ENCODE measurements around the gene GRIN2A.

DNA sequence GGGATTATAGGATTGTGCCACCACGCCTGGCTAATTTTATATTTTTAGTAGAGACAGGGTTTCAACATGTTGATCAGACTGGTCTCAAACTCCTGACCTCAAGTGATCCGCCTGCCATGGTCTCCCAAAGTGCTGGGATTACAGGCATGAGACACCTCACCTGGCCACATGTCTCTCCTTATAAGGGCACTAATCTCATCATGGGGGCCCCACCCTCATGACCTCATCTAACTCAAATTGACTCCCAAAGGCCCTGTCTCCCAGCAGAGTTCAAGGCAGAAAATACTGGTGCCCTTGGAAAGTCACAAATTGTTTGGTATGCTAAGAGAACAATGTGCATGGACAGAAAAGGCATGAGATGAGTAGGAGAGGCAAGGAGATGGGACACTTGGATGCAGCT lies 49.3 kb upstream of the GRIN2A start:
- TF ChIP-seq POLR2A (IDR thresholded peaks at IDR 0.05) = no peak
- TF ChIP-seq, protein P1, sequence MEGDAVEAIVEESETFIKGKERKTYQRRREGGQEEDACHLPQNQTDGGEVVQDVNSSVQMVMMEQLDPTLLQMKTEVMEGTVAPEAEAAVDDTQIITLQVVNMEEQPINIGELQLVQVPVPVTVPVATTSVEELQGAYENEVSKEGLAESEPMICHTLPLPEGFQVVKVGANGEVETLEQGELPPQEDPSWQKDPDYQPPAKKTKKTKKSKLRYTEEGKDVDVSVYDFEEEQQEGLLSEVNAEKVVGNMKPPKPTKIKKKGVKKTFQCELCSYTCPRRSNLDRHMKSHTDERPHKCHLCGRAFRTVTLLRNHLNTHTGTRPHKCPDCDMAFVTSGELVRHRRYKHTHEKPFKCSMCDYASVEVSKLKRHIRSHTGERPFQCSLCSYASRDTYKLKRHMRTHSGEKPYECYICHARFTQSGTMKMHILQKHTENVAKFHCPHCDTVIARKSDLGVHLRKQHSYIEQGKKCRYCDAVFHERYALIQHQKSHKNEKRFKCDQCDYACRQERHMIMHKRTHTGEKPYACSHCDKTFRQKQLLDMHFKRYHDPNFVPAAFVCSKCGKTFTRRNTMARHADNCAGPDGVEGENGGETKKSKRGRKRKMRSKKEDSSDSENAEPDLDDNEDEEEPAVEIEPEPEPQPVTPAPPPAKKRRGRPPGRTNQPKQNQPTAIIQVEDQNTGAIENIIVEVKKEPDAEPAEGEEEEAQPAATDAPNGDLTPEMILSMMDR (IDR thresholded peaks at IDR 0.05) = no peak
